Measurements from ENCODE around the gene VPREB3.

Gene VPREB3

GRCh38 chr22:23801238-23801821 is 47.1 kb upstream of the VPREB3 start (continued):
- TF ChIP-seq TSHZ2 (CRISPR knock-in tag; IDR thresholded peaks at IDR 0.05) (no peak), RARB (CRISPR knock-in tag; IDR thresholded peaks at IDR 0.05) (no peak), ISL1 (CRISPR knock-in tag; IDR thresholded peaks at IDR 0.05) (no peak), ZFP30 (CRISPR knock-in tag; IDR thresholded peaks at IDR 0.05) (no peak), ZNF565 (CRISPR knock-in tag; conservative IDR thresholded peaks at IDR 0.05; ENCODE audit: low read depth) (no peak), ZC3H10 (CRISPR knock-in tag; IDR thresholded peaks at IDR 0.05) (no peak), TCF4 (CRISPR knock-in tag; IDR thresholded peaks at IDR 0.05; ENCODE audit: borderline replicate concordance) (no peak), ARNTL (CRISPR knock-in tag; IDR thresholded peaks at IDR 0.05; ENCODE audit: borderline replicate concordance, low read depth) (no peak)

DNA sequence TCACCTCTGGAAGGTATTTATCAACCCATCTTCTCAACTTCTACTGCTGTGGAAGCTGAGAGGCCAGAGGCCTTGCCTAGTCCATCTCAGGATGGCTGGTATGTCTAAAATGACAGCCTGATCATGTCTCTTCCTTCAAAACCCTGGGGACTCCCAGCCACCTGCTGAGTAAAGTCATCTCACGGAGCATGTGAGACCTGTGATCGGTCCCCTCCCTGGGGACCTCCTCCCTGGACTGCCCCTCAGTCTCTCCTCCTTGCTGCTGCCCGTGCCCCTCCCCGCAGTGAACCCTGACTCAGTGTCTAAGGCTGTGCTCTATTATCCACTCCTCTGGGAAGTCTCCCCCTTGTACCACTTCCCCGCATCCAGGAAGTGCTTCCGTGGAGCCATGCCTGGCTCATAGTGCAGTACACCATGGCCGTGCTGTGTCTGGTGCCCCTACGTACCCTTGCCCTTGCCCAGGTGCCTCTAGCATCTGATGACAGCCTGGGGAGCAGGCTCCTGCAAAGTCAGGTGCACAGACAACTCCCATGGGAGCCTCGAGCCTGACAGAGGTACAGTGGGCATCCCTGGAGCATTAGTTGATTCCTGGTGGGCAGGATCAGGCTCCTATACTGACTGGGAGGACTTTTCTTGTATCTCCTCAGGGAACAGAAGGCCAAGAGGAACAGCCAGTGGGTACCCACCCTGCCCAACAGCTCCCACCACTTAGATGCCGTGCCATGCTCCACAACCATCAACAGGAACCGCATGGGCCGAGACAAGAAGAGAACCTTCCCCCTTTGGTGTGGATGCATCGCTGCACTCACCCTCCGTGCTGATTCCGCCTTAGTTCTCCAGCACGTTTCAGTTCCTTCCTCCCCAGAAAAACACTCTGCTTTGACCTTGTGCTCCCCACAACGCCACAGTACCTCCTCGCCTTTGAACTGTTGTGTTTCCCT is 46.3 kb upstream of the VPREB3 start:
- ATAC-seq: no peak
- TF ChIP-seq ZFP30 (CRISPR knock-in tag; IDR thresholded peaks at IDR 0.05): no peak
- TF ChIP-seq ESRRG (CRISPR knock-in tag; IDR thresholded peaks at IDR 0.05): no peak
- no peak for TF ChIP-seq GLIS3 (CRISPR knock-in tag; IDR thresholded peaks at IDR 0.05)
- no peak for TF ChIP-seq ARNTL (CRISPR knock-in tag; IDR thresholded peaks at IDR 0.05; ENCODE audit: borderline replicate concordance, low read depth)
- TF ChIP-seq ZNF565 (CRISPR knock-in tag; conservative IDR thresholded peaks at IDR 0.05; ENCODE audit: low read depth): no peak
- no peak for TF ChIP-seq BACH2 (CRISPR knock-in tag; IDR thresholded peaks at IDR 0.05; ENCODE audit: borderline replicate concordance)
- TF ChIP-seq TSHZ2 (CRISPR knock-in tag; IDR thresholded peaks at IDR 0.05): no peak
- TF ChIP-seq ISL1 (CRISPR knock-in tag; IDR thresholded peaks at IDR 0.05): no peak
- no peak for TF ChIP-seq ZC3H10 (CRISPR knock-in tag; IDR thresholded peaks at IDR 0.05)

DNA sequence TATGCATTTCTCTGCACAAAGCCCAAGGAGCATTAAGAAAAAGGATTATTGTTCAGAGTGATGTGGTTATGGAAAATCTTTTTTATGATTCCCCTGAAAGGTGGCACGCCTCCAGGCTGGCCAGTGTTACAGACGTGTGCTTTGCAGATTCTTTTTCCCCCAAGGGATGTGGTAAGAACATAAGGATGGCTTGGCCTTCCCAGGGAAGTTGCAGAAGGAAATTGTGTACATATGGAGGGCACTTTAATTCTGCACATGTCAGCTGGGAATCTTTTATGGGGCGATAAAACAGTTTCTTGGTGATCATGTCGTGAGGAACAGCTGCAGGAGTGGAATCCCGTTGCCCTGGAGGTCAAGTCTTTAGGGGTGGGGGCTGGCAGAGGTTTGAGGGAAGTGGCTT is 42.2 kb upstream of the VPREB3 start:
- no peak for ATAC-seq
- no peak for TF ChIP-seq ZNF8 (CRISPR knock-in tag; IDR thresholded peaks at IDR 0.05)
- no peak for TF ChIP-seq ZC3H10 (CRISPR knock-in tag; IDR thresholded peaks at IDR 0.05)
- no peak for TF ChIP-seq ZFP30 (CRISPR knock-in tag; IDR thresholded peaks at IDR 0.05)
- no peak for TF ChIP-seq PATZ1 (CRISPR knock-in tag; IDR thresholded peaks at IDR 0.05; ENCODE audit: borderline replicate concordance)
- TF ChIP-seq OSR1 (CRISPR knock-in tag; IDR thresholded peaks at IDR 0.05): no peak
- TF ChIP-seq PPARA (CRISPR knock-in tag; IDR thresholded peaks at IDR 0.05; ENCODE audit: borderline replicate concordance): no peak
- TF ChIP-seq ARNTL (CRISPR knock-in tag; IDR thresholded peaks at IDR 0.05; ENCODE audit: borderline replicate concordance, low read depth): no peak
- TF ChIP-seq ESRRG (CRISPR knock-in tag; IDR thresholded peaks at IDR 0.05): no peak

GRCh38 chr22:23793326-23793725 is 39.1 kb upstream of the VPREB3 start:
- no peak for TF ChIP-seq ZNF8 (CRISPR knock-in tag; IDR thresholded peaks at IDR 0.05)
- TF ChIP-seq OSR1 (CRISPR knock-in tag; IDR thresholded peaks at IDR 0.05): no peak
- ATAC-seq: no peak

Data from SK-N-SH treated with all-trans-retinoic acid at 6 μM for 48 hours (cell line).